IPS DF 19.7 (cell line): Measurements from ENCODE around the gene SCN10A.

ENCODE experiments used
- DNase-seq: peaks from one replicate; pipeline ENCODE4 v3.0.0-alpha.2; 2013; ENCODE audit warnings: low read depth, low spot score

Gene SCN10A

DNA sequence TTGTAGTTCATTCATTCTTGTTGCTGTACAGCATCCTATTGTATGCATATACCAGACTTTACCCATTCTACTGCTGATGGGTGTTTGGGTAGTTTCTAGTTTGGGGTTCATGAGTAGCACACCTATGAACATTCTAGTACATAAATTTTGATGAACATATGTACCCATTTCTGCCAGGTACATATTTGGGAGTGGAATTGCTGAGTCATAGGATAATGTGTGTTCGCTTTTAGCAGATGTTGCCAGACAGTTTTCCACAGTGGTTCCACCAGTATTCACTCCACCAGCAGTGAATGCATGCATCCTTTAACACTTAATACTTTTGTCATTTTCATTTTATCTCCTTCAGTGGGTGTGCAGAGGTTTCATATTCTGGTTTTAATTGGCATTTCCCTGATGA is 163.1 kb downstream of the SCN10A start:
- no peak for DNase-seq

GRCh38 chr3:38651153-38651789 is 164.7 kb downstream of the SCN10A start:
- peak; percentile 35 for DNase-seq

GRCh38 chr3:38650248-38650951 is 165.6 kb downstream of the SCN10A start:
- no peak for DNase-seq

DNA sequence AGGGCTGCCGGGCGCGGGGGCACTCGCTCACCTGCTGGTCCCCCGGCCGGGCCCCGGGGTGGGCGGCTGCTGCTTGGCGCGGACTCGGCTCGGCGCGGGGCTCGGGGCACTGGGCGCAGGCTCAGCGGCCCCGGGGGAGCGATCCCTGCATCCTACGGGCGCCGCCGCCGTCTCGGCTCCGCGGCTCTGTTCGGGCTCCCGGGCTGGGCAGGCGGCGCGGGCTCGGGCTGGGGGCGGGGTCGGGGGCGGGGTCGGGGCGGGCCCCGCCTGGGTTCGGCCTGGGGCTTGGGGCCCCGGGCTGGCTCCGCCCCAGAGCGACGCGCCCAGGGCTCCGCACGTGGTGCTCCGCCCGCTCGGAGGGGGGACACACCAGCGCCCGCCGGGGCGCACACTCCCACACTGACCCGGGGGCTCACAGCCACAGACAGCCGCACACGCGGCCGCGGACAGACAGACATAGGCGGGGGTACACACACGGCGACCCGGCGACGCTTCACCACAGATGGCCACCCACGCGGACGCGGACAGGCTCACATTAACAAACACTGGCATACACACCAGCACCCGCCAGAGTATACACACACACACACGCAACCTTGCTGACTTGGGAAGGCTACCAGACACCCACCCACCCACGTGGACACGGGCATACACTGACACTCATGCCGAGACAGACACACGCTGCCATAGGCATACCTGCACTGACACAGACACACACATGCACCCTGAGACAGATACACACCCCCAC is 166.3 kb downstream of the SCN10A start, which contains the start of gene SCN5A:
SCN5A (minus strand) TSS at position 188 of the 748 bp plus-strand sequence. CDS start 16,380 bp downstream, outside the sequence.
- DNase-seq: no peak

DNA sequence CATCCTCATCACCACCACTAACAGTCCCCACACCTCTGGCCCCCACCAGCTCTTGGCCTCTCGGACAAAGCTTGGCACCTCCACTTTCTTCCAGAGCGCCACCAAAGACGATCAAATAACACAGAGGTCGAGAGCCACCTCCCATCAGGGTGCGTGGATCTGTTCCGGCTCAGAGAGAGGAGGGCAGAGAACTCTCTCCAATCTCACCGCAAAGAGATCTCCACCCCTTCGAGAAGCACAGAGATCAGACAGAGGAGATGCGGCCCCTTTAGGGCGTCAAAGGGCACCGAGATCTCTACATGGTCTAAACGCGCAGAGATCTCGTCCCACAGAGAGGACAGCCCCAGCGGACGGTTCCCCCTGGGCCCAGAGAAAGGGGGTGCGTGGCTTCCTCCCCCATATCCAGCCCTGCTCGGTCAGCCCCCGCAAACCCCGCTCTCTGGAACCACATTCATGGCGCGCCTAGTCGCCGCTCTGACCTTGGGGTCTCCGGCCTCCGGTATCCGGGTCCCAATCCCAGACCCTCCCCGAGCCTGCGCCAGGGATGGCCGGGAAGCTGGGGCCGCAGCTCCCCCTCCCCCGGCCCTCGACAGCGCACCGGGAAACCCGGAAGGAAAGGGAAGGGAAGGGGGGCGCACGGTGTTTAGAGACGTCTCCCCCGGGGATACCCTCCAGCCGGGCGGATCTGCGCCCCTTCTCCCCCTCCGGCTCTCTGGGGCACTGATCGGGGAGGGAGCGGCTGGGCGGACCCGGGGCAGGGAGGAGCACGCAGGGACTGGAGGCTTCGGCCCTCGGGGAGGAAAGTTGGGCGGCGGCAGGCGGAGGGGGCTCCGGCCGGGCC is 167.1 kb downstream of the SCN10A start:
- no peak for DNase-seq

DNA sequence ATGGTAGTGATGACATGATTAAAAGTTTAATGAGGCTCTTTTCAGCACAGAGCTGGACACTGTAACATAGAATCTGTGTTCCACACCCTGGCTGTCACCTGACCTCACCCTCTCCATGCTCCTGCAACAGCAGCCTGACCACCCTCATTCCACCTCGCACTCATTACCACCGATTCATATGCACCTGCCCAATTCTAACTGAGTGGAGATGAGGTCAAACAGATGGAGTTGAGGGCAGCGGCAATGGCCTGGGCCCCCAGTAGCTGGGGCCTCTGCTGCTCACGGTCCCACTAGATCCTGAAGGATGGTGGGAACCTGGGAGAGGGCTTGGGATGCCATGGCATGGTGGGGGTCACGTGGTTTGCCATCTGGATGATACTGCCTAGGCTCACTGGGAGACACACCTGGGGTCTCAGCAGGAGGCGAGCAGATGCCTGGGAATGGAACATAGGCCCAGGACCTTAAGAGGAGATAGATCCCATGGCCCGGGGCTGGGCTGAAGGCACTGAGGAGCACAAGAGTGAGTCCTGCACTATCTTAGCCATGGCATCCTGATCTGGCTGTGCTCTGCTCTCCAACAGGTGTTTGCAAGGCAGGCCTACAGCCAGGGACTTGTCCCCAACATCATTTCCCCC is 167.9 kb downstream of the SCN10A start:
- DNase-seq: no peak

GRCh38 chr3:38647217-38647970 is 168.6 kb downstream of the SCN10A start:
- DNase-seq: no peak
